ENCODE data around the gene PSMD4. TPM values are rescaled to one million over a fixed set of nuclear protein-coding genes. Genes with fewer than 3 reads are reported as not detected.
"Not testable (repeated sequence)": the region's sequence is repeated elsewhere in the genome, so short reads cannot be mapped to it uniquely, and the experiment has no call there.

Gene PSMD4
- polyA plus RNA-seq = 118 TPM
- long read RNA-seq, donor 1, transcript PSMD4-202 (10 exons, 1,350 nt) = major isoform, 28 of 43 reads
- long read RNA-seq, donor 1, partial matches to known transcripts = 13 of 43 reads
- long read RNA-seq, donor 1, other reads (novel, unspliced or antisense) = 0 of 43 reads
- long read RNA-seq, donor 2, transcript PSMD4-202 (10 exons, 1,350 nt) = major isoform, 59 of 148 reads
- long read RNA-seq, donor 2, transcript PSMD4-201 (10 exons, 1,333 nt) = minor isoform, 5 of 148 reads
- long read RNA-seq, donor 2, partial matches to known transcripts = 76 of 148 reads
- long read RNA-seq, donor 2, other reads (novel, unspliced or antisense) = 5 of 148 reads
- long read RNA-seq, donor 3 = 0 reads
- long read RNA-seq, donor 4, transcript PSMD4-202 (10 exons, 1,350 nt) = major isoform, 10 of 11 reads
- long read RNA-seq, donor 4, partial matches to known transcripts = 0 of 11 reads
- long read RNA-seq, donor 4, other reads (novel, unspliced or antisense) = 0 of 11 reads
- long read RNA-seq, donor 5, transcript PSMD4-202 (10 exons, 1,350 nt) = major isoform, 38 of 64 reads
- long read RNA-seq, donor 5, partial matches to known transcripts = 23 of 64 reads
- long read RNA-seq, donor 5, other reads (novel, unspliced or antisense) = 0 of 64 reads
- long read RNA-seq, donor 6, transcript PSMD4-202 (10 exons, 1,350 nt) = major isoform, 45 of 91 reads
- long read RNA-seq, donor 6, partial matches to known transcripts = 45 of 91 reads
- long read RNA-seq, donor 6, other reads (novel, unspliced or antisense) = 0 of 91 reads
- long read RNA-seq, donor 7, transcript PSMD4-202 (10 exons, 1,350 nt) = major isoform, 24 of 37 reads
- long read RNA-seq, donor 7, partial matches to known transcripts = 11 of 37 reads
- long read RNA-seq, donor 7, other reads (novel, unspliced or antisense) = 0 of 37 reads
- long read RNA-seq, donor 8, transcript PSMD4-202 (10 exons, 1,350 nt) = major isoform, 54 of 138 reads
- long read RNA-seq, donor 8, partial matches to known transcripts = 81 of 138 reads
- long read RNA-seq, donor 8, other reads (novel, unspliced or antisense) = 0 of 138 reads
- long read RNA-seq, donor 9, transcript PSMD4-202 (10 exons, 1,350 nt) = major isoform, 43 of 70 reads
- long read RNA-seq, donor 9, partial matches to known transcripts = 17 of 70 reads
- long read RNA-seq, donor 9, other reads (novel, unspliced or antisense) = 5 of 70 reads
- long read RNA-seq, donor 10, transcript PSMD4-202 (10 exons, 1,350 nt) = major isoform, 45 of 95 reads
- long read RNA-seq, donor 10, partial matches to known transcripts = 39 of 95 reads
- long read RNA-seq, donor 10, other reads (novel, unspliced or antisense) = 5 of 95 reads
- long read RNA-seq, donor 11, transcript PSMD4-202 (10 exons, 1,350 nt) = major isoform, 30 of 54 reads
- long read RNA-seq, donor 11, partial matches to known transcripts = 22 of 54 reads
- long read RNA-seq, donor 11, other reads (novel, unspliced or antisense) = 0 of 54 reads

DNA sequence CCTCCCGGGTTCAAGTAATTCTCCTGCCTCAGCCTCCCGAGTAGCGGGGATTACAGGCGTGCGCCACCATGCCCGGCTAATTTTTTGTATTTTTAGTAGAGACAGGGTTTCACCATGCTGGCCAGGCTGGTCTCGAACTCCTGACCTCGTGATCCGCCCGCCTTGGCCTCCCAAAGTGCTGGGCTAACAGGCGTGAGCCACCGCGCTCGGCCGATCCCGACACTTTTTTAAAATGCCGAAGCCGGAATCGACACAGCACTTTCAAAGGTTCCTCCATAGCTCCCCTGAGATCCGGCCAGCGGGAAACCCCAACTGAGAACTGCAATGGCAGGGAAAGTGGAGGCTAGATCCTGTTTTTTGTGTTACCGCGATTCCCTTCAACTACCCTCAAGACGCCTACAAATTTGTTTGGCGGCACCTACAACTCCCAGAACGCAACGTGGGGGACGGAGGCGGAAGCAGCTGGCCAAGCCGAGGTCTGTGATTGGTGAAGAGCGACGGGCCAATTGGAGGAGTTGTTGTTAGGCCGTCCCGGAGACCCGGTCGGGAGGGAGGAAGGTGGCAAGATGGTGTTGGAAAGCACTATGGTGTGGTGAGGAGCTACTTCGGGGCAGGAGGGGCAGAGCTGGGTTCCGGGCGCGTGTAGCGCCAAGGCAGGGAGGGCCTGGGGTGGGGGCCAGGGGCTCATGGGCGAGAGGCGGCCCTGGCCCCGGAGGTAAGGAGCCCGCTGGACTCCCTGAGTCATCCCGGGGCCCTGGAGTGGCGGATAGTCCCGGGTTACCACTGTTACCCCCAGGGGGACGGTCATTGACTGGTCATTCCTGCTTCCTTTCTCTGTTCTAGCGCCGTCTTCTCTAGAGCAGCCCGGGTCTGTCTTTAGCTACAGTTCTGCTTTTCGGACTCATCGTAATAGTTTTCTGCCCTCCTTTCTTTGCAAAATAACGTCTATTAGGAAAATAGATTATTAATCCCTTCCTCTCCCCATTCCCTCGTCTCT, at the start of gene PSMD4:
Gene PSMD4, plus strand, starts transcription at position 518 of the 997 bp plus-strand sequence. Its CDS starts 49 bp downstream, at position 567.
- Histone ChIP-seq H3K27me3 (ENCODE audit: control insufficient read depth, insufficient read depth, low read length) (no peaks in the 10 kb centered on the region), H3K27ac (ENCODE audit: low read length) (peak within 1 kb of the TSS; percentile 42), H3K36me3 (ENCODE audit: control insufficient read depth, insufficient read depth, low read length) (peaks cover 4% of the 10 kb centered on the region), H3K9me3 (ENCODE audit: control insufficient read depth, low read depth, low read length) (no peaks in the 10 kb centered on the region), H3K4me3 (ENCODE audit: low read length) (peak within 1 kb of the TSS; percentile 66), H3K4me1 (ENCODE audit: control insufficient read depth, insufficient read depth, low read length) (peaks cover 4% of the 10 kb centered on the region)
- WGBS (ENCODE audit: insufficient coverage, low lambda C conversion rate) = 0% methylated on average over 7 of the region's 56 CpGs
- peak; percentile 97 to 98 for DNase-seq

DNA sequence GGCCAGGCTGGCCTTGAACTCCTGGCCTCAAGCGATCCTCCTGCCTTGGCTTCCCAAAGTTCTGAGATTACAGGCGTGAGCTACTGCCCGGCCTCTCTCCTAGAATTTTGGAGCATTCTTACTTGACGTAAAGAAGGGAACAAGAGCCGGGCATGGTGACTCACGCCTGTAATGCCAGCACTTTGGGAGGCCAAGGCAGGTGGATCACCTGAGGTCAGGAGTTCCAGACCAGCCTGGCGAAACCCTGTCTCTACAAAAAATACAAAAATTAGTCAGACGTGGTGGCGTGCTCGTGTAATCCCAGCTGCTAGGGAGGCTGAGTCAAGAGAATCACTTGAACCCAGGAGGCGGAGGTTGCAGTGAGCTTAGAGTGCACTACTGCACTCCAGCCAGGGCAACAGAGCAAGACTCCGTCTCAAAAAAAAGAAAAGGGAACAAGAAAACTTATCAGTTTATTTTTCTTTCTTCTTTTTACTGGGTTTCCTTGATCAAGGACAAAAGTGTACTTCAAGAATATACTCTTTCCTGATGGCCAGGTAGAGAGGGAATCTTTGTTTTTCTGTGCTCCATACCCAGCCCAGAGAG, 49.1 kb upstream of the PSMD4 start:
- not testable (repeated sequence) for H3K4me3 ChIP-seq (ENCODE audit: low read length); H3K4me1 ChIP-seq (ENCODE audit: control insufficient read depth, insufficient read depth, low read length); DNase-seq; H3K27ac ChIP-seq (ENCODE audit: low read length); H3K9me3 ChIP-seq (ENCODE audit: control insufficient read depth, low read depth, low read length); H3K27me3 ChIP-seq (ENCODE audit: control insufficient read depth, insufficient read depth, low read length)
- no CpG with 5 or more reads among the region's 12 CpGs for WGBS (ENCODE audit: insufficient coverage, low lambda C conversion rate)
- peaks cover 47% of the 10 kb centered on the region for H3K36me3 ChIP-seq (ENCODE audit: control insufficient read depth, insufficient read depth, low read length)

DNA sequence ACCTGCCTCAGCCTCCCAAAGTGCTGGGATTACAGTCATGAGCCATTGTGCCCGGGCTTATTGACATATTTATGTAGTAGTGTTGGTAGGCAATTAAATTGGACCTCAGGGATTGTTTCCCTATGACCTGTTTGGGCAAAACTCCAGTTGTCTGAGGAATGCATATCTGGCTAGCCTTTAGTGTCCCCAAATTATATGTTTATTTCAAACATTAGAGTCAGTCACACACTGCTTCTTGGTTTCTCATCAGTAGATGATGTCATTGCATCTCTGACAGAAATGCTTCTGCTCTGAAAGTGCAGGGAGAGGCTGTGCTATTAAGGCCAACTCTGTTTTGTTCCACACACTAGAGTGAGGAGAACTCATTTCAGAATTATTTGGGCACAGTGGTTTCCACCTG, 43.7 kb upstream of the PSMD4 start:
- DNase-seq = no peak
- no CpG with 5 or more reads among the region's 1 CpG for WGBS (ENCODE audit: insufficient coverage, low lambda C conversion rate)
- Histone ChIP-seq H3K27ac (ENCODE audit: low read length) (no peak overlapping the region), H3K27me3 (ENCODE audit: control insufficient read depth, insufficient read depth, low read length) (no peaks in the 10 kb centered on the region), H3K9me3 (ENCODE audit: control insufficient read depth, low read depth, low read length) (no peaks in the 10 kb centered on the region), H3K4me3 (ENCODE audit: low read length) (no peak overlapping the region), H3K4me1 (ENCODE audit: control insufficient read depth, insufficient read depth, low read length) (no peaks in the 10 kb centered on the region), H3K36me3 (ENCODE audit: control insufficient read depth, insufficient read depth, low read length) (peaks cover 37% of the 10 kb centered on the region)

DNA sequence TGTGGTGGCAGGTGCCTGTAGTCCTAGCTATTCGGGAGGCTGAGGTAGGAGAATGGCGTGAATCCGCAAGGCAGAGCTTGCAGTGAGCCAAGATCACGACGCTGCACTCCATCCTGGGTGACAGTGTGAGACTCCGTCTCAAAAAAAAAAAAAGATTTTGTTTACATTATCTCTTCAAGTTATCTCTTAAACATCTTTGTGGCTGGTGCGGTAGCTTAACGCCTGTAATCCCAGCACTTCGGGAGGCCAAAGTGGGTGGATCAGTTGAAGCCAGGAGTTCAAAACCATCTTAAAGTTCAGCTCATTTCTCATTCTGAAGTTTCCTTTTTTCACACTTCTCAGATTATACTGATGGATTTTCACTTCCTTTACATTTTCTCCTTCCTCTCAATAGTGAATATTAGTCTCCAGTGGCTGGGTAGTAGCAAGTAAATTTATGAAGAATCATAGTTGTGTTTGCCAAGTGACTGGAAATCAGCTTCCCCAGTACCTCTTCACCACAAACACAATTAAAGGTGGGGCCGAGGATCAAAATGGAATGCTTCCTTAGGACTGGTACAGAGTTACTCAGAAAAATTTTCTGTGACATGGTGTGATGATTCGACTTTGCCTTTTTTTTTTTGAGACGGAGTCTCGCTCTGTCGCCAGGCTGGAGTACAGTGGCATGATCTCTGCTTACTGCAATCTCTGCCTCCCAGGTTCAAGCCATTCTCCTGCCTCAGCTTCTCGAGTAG, 42.4 kb upstream of the PSMD4 start:
- WGBS (ENCODE audit: insufficient coverage, low lambda C conversion rate) = 45% methylated on average over 4 of the region's 15 CpGs
- no peak overlapping the region for H3K27ac ChIP-seq (ENCODE audit: low read length)
- no peaks in the 10 kb centered on the region for H3K27me3 ChIP-seq (ENCODE audit: control insufficient read depth, insufficient read depth, low read length)
- peaks cover 3% of the 10 kb centered on the region for H3K4me1 ChIP-seq (ENCODE audit: control insufficient read depth, insufficient read depth, low read length)
- no peak overlapping the region for H3K4me3 ChIP-seq (ENCODE audit: low read length)
- H3K36me3 ChIP-seq (ENCODE audit: control insufficient read depth, insufficient read depth, low read length) = peaks cover 27% of the 10 kb centered on the region
- DNase-seq = no peak
- no peaks in the 10 kb centered on the region for H3K9me3 ChIP-seq (ENCODE audit: control insufficient read depth, low read depth, low read length)

DNA sequence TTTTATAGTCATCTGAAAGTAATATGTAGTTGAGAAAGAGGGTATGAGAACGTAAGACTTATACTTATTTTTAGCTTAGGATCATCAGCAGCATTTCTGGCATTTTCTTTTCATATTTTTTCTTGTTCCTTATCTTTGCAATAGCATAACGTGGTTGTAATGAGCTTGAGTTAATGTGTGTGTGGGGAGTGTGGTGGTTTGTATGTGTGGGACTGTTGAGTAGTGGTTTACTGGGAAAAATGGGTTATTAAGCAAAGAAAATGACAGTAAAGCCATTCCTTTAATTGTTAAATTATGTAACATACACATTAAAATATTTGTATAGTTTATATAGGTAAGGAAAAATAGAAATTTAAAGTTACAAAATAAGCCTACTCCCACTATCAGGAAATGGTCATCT, 41.0 kb upstream of the PSMD4 start:
- no peak overlapping the region for H3K4me3 ChIP-seq (ENCODE audit: low read length)
- DNase-seq = no peak
- H3K4me1 ChIP-seq (ENCODE audit: control insufficient read depth, insufficient read depth, low read length) = peaks cover 3% of the 10 kb centered on the region
- H3K9me3 ChIP-seq (ENCODE audit: control insufficient read depth, low read depth, low read length) = no peaks in the 10 kb centered on the region
- H3K27me3 ChIP-seq (ENCODE audit: control insufficient read depth, insufficient read depth, low read length) = no peaks in the 10 kb centered on the region
- 43% methylated on average over 2 of the region's 2 CpGs for WGBS (ENCODE audit: insufficient coverage, low lambda C conversion rate)
- no peak overlapping the region for H3K27ac ChIP-seq (ENCODE audit: low read length)
- peaks cover 17% of the 10 kb centered on the region for H3K36me3 ChIP-seq (ENCODE audit: control insufficient read depth, insufficient read depth, low read length)

DNA sequence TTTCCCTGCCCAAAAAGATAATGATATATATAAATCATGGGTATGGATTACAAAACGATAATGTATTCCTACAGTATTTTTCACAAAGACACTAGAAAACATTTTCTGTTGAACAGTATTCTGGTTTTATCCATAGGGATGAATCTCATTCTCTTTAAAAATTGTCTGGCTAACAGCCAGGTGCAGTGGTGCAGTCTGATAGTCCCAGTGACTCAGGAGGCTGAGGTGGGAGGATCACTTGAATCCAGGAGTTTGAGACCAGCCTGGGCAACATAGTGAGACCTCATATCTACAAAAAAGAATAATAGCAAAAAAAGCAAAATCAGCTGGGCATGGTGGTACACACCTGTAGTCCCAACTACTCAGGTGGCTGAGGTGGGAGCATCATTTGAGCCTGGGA, 32.9 kb upstream of the PSMD4 start:
- Histone ChIP-seq H3K27ac (ENCODE audit: low read length) (no peak overlapping the region), H3K9me3 (ENCODE audit: control insufficient read depth, low read depth, low read length) (no peaks in the 10 kb centered on the region), H3K36me3 (ENCODE audit: control insufficient read depth, insufficient read depth, low read length) (peaks cover 22% of the 10 kb centered on the region), H3K4me1 (ENCODE audit: control insufficient read depth, insufficient read depth, low read length) (no peaks in the 10 kb centered on the region), H3K27me3 (ENCODE audit: control insufficient read depth, insufficient read depth, low read length) (no peaks in the 10 kb centered on the region), H3K4me3 (ENCODE audit: low read length) (no peak overlapping the region)
- 100% methylated on average over 1 of the region's 1 CpG for WGBS (ENCODE audit: insufficient coverage, low lambda C conversion rate)
- no peak for DNase-seq

DNA sequence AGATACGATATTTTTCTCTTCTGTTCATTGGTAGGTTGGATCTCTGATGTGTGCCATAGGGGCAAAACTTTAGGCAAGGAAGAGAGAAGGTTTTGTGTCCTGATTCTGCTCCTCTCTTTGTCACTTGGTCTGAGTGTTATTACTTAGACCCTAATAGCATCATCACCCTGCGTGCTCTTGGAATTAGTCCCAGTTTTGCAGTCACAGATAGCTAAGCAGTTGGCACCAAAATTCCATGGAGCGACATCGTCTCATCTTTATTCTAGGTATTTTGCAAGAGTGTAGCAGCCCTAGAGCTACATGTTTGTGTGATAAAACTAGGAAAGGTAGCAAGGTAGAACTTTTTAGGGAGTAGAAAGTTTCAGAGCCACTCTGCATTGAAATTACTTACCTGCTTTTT, 32.4 kb upstream of the PSMD4 start:
- Histone ChIP-seq H3K4me1 (ENCODE audit: control insufficient read depth, insufficient read depth, low read length) (no peaks in the 10 kb centered on the region), H3K27ac (ENCODE audit: low read length) (no peak overlapping the region), H3K27me3 (ENCODE audit: control insufficient read depth, insufficient read depth, low read length) (no peaks in the 10 kb centered on the region), H3K9me3 (ENCODE audit: control insufficient read depth, low read depth, low read length) (no peaks in the 10 kb centered on the region), H3K4me3 (ENCODE audit: low read length) (no peak overlapping the region), H3K36me3 (ENCODE audit: control insufficient read depth, insufficient read depth, low read length) (peaks cover 23% of the 10 kb centered on the region)
- WGBS (ENCODE audit: insufficient coverage, low lambda C conversion rate) = no CpG with 5 or more reads among the region's 4 CpGs
- DNase-seq = no peak

DNA sequence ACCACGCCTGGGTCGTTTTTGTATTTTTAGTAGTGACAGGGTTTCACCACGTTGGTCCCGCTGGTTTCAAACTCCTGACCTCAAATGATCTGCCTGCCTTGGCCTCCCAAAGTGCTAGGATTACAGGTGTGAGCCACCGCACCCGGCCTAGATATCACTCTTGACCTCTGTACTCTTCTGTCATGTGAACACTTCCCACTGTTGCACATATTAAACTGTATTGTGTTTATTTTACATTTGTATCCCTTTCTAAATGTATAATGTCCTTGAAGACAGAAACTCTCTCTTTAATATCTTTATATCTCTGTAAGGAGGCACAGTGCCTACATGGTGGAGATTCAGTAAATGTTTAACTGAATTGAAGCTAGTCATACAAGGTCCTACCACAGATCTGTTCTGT, 19.3 kb upstream of the PSMD4 start:
- Histone ChIP-seq H3K27ac (ENCODE audit: low read length) (no peak overlapping the region), H3K36me3 (ENCODE audit: control insufficient read depth, insufficient read depth, low read length) (peaks cover 92% of the 10 kb centered on the region), H3K4me3 (ENCODE audit: low read length) (no peak overlapping the region), H3K4me1 (ENCODE audit: control insufficient read depth, insufficient read depth, low read length) (no peaks in the 10 kb centered on the region), H3K27me3 (ENCODE audit: control insufficient read depth, insufficient read depth, low read length) (no peaks in the 10 kb centered on the region), H3K9me3 (ENCODE audit: control insufficient read depth, low read depth, low read length) (no peaks in the 10 kb centered on the region)
- no CpG with 5 or more reads among the region's 6 CpGs for WGBS (ENCODE audit: insufficient coverage, low lambda C conversion rate)
- DNase-seq = peak in 1 of 2 donors; percentile 12
